GM19328 (cell line): ENCODE results near the gene TTC13.

Source experiments
- ATAC-seq: cut with Tn5 transposase; IDR thresholded peaks from one replicate; pipeline ENCODE4 v1.9.1; 2021; ENCODE audit warnings: mild to moderate bottlenecking, moderate library complexity; ENCODE audit not compliant: unreplicated experiment

TTC13 gene

GRCh38 chr1:230909974-230910754 lies 68.5 kb downstream of the TTC13 start:
- ATAC-seq = no peak

DNA sequence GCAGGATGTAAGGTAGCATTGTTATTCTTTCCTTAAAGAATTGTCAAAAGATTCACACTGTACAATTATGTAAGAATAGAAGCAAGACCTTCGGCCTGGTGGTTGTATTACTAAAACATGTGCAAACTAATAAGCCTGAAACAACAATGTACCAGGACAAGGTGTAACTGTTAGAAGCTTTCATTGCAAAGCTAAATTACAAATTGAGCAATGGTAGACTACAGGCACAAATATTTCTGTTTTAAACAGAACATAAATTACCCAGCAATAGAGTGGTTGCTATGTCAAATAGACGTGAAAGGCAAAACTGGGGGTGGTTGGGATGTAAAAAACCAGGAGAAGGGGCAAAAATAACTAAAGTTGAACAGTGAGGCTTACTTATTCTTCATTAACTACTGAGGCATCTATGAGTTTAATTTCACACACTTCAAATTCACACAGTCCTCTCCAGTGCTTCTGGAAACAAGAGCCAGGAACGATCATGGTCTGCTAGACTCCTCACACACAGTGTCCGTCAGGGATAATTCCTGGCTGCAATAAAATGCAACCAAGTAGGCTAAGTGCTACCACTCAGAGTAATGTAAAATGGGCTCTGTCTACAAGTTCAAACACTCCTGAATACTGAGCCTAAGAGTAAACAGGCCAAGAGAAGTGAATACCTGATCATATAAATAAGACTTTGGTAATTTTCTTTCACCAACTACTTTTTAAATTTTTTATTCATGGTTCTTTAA lies 71.0 kb downstream of the TTC13 start:
- ATAC-seq = no peak

- no peak for ATAC-seq
Measured at GRCh38 chr1:230906226-230906625, 72.4 kb downstream of the TTC13 start.

GRCh38 chr1:230905733-230906132 lies 72.9 kb downstream of the TTC13 start:
- no peak for ATAC-seq

DNA sequence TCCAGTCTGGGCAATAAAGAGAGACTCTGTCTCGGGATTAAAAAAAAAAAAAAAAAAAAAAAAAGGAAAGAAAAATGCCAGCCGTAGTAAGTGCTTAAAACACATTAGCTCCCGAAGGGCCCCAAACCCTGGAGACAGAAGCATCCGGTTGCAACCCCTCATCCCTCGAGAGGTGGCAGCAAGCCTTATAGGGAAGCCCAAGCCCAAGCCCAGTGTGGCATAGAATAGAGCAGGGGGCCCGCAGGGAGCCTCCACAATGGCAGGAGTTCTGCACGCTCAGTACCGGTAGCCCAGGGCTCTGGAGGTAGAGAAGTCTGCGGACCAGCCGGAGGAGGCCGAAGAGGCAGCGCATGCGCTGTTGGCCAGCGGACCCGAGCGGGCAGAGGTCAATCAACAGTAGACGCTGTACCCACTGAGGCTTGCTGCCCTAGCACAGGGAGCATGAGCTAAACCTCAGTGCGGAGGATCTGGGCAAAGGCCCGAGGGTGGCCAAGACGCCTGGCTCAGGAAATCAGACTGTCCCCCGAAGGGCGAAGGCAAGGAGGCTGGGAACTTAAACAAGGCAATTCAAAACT lies 76.2 kb downstream of the TTC13 start:
- ATAC-seq = no peak

GRCh38 chr1:230901671-230902070 lies 77.0 kb downstream of the TTC13 start:
- ATAC-seq = no peak

- ATAC-seq = no peak
Measured at GRCh38 chr1:230900984-230901383, 77.7 kb downstream of the TTC13 start.

DNA sequence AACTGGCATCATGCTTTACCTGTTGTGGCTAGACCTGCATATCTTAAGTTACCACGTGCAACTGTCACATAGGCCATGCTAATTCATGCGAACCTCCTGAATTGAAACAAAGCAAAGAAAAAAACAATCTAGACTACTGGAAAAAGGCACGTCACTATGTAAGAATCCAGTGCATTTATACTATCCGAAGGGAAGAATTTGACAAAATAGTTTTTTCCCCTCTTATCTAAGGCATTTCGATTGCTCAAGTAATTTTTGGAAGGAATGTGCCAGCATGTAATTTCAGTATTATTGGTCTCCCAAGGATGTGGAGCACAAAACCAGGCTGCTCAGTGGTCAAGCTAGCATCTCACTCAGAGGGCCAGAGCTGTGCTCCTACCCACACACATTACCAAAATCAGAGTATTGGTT lies 78.8 kb downstream of the TTC13 start:
- no peak for ATAC-seq

DNA sequence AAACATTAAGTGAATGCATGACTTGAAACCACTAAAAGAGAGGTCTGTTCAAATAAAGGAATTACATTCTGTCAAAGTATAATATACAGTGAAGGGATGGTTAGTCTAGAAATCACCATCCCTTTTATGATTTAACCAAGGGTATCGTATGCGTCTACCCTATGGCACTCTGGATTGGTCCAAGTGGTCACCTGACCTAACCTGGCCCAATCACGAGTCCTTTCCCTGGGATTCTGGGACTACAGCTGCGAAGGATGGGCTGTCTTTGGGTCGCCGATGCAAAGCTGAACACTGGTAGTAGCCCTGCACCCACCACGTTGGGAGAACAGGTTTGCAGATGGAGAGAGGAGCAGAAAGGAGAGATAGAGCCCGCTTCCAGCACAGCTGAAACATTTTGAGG lies 79.9 kb downstream of the TTC13 start:
- no peak for ATAC-seq

- ATAC-seq = no peak
Measured at GRCh38 chr1:230898144-230898543, 80.5 kb downstream of the TTC13 start.

DNA sequence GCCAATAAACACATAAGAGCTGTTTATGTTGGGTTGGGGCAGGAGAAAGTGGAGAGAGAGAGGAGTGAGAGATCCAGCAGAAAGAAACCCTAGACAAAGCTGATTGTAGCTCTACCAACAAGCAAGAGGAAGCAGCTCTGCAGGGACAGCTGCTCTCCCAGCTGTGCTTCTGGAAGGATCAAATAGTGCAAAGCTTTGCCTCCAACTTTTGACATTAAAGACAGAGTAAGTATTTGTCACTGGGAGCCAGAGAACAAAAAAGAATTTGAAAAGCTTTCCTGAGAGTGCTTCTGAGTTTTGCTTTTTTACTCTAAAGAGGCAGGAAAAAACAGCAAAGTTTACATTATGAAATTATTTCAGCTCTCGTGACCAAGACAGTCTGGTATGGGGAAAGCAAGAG lies 81.9 kb downstream of the TTC13 start:
- no peak for ATAC-seq

DNA sequence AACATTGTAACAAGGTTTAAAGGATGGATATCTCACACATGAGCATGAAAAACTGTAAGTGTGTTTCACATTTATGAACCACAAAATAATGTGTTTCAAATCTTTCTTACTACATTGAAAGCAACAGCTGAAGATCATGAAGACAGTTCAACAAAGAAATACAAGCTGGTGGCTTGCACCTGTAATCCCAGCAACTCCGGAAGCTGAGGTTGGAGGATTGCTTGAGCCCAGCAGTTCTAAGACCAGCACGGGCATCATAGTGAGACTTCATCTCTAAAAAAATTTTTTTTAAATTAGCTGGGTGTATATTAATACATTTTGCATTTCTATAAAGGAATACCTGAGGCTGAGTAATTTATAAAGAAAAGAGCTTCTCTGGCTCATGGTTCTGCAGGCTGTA lies 83.2 kb downstream of the TTC13 start:
- no peak for ATAC-seq

DNA sequence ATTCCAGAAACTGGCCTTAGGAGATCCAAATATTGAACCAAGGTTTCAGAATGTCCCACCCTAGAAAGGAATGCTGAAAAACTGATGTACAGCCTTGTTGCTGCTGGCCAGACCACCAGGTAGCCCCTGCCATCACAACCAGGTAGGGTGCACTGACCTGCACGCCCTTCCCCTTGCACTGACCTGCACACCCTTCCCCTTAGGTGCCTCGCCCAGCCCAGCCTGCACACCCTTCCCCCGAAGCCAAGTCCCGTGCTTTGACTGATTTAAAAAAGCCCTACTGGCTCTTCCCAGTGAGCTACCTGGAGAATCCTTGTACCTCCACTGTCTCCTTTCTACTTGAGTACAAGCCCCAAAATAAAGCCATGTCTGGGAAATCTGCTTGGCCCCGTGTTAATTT lies 84.0 kb downstream of the TTC13 start:
- no peak for ATAC-seq

DNA sequence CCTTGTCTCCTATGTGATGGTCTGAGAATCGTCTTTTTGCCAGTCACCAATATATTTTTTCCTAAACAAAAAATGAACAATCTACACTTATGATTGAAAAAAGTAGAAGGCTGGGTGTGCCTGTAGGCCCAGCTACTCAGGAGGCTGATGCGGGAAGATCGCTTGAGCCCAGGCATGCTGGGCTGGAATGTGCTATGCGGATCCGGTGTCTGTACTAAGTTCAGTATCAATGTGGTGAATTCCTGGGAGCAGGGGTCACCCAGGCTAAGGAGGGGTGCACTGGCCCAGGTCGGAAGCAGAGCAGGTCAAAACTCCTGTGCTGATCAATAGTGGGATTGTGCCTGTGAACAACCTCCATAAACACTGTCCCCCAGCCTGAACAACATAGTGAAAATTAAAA lies 84.6 kb downstream of the TTC13 start:
- no peak for ATAC-seq

GRCh38 chr1:230892018-230892491 lies 86.6 kb downstream of the TTC13 start:
- no peak for ATAC-seq

DNA sequence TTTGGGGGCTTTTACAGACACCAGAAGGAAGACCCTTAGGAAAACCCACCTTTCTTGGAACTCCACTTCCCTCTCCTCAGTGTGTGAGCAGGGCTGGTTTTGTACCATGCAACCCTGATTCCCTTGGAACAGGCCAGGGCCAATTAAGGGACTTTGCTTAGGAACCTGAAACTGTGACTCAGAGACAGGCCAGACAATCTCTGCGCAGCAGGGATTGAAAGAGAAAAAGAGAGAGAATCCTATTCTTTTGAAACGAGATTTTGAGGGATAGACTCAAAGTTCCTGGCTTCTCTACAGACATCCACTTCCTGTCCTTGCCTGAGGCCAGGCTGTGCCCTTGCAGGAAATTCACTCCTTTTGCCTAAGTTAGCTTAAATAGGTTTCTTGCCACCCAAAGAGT lies 87.2 kb downstream of the TTC13 start:
- ATAC-seq = no peak

DNA sequence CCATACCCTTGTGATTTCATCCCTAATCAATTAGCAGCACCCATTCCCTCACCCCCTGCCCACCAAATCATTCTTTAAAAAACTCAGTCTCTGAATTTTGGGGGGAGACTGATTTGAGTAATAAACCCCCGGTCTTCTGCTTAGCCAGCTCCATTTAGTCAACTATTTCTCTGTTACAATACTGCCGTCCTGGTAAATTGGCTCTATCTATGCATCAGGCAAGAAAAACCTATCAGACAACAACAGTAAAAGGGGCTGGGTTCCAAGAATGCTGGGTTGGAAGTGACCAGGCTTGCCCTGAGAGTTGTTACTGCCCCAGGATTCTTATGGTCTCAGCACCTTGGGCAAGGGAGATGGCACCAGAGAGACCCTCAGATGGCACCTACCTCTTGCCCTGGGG lies 94.0 kb downstream of the TTC13 start:
- ATAC-seq = no peak

GRCh38 chr1:230883967-230884366 lies 94.7 kb downstream of the TTC13 start:
- no peak for ATAC-seq

- ATAC-seq = no peak
Measured at GRCh38 chr1:230879778-230880177, 98.9 kb downstream of the TTC13 start.

- ATAC-seq = no peak
Measured at GRCh38 chr1:230878591-230878990, 100.1 kb downstream of the TTC13 start.

DNA sequence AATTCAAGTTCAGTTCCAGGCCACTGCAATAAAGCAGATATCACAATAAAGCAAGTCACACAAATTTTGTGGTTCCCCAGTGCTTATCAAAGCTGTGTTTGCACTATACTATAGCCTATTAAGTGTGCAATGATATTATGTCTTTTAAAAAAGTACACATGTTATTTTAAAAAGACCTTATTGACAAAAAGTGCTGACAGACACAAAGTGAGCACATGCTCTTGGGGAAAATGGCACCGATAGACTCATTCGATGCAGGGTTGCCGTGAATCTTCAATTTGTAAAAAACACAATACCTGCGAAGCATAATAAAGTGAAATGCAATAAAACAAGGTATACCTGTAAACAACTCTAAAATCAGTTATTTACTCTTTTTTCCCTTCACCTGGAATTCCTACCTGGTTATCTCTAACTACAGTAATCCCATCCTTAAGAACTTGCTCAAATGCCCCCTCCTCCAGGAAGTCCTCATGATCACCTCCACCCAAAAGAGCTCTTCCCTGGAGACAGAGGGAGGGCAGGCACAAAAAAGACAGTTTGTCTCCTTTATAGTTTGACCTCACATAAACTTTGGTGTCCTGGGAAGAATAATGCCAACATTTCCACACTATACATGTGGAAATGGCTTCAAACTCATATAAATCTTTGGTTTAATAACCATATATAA lies 100.6 kb downstream of the TTC13 start:
- no peak for ATAC-seq
